ENCODE results near the gene PPARG. TPM values are rescaled to one million over a fixed set of nuclear protein-coding genes. Genes with fewer than 3 reads are reported as not detected.

PPARG gene
- total RNA-seq, 2 donors from 2014 or later: 5.4 to 44.2 TPM

DNA sequence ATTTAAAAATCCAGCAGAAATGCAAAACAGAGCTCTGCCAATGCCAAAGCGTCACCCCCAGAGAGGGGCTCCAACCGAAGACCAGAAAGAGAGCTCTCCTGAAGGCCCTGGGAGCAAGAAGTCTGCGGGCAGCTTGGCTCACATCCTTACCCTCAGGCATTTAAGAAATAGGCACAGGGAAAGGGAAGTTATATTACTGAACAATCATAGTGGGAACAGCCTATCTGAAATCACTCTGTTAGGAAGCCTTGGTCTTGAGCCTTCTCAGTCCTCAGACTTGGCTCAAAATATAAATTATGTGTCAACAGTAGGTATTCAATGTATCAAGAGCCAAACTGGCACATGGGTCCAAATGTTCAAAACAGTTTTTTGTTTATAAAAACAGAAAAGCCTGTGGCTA lies 10.3 kb upstream of the PPARG start:
- no peaks in the 10 kb centered on the region for H3K36me3 ChIP-seq (replicated peaks in 1 of 2; ENCODE audit: insufficient read depth in 1 of 2, low read depth in 2 of 2)
- no peaks in the 10 kb centered on the region for H3K9me3 ChIP-seq
- WGBS, 2 donors: 73 to 82% methylated on average over 3 of the region's 3 CpGs
- H3K4me3 ChIP-seq: no peak overlapping the region
- no peaks in the 10 kb centered on the region for H3K4me1 ChIP-seq
- DNase-seq (no peak), ATAC-seq (no peak)
- H3K27me3 ChIP-seq: no peaks in the 10 kb centered on the region
- TF ChIP-seq POLR2A (IDR thresholded peaks at IDR 0.05): no peak
- TF ChIP-seq, protein P1, sequence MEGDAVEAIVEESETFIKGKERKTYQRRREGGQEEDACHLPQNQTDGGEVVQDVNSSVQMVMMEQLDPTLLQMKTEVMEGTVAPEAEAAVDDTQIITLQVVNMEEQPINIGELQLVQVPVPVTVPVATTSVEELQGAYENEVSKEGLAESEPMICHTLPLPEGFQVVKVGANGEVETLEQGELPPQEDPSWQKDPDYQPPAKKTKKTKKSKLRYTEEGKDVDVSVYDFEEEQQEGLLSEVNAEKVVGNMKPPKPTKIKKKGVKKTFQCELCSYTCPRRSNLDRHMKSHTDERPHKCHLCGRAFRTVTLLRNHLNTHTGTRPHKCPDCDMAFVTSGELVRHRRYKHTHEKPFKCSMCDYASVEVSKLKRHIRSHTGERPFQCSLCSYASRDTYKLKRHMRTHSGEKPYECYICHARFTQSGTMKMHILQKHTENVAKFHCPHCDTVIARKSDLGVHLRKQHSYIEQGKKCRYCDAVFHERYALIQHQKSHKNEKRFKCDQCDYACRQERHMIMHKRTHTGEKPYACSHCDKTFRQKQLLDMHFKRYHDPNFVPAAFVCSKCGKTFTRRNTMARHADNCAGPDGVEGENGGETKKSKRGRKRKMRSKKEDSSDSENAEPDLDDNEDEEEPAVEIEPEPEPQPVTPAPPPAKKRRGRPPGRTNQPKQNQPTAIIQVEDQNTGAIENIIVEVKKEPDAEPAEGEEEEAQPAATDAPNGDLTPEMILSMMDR (IDR thresholded peaks at IDR 0.05): no peak
- no peak overlapping the region for H3K27ac ChIP-seq
- intact Hi-C loops (cut with DNase I): no loop called here

DNA sequence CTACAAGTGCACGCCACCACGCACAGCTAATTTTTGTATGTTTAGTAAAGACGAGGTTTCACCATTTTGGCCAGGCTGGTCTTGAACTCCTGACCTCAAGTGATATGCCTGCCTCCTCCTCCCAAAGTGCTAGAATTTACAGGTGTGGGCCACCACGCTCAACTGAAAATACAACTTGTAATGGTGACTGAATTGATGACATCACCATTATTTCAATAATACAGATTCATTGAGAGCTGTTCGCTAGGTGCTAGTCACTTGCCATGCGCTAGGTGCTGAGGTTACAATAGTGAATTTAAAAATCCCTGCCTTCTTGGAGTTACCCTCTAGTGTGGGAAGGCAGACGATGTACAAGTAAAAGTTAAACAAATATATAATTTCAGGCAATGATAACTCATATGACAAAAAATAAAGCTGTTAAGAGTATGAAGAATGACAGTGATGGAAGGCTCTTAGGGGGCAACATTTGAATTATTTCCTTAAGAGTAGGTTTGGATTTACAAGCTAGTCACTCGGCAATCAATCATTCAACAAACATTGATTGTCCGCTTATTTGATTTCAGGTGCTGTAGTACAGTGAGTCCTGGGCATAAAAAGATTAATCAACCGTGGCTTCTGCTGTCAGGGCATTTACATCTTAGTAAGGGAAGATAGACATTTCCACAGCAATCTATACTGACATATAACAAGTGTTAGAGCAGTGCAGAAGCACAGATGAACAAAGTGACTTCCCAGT lies 9.1 kb upstream of the PPARG start:
- TF ChIP-seq POLR2A (IDR thresholded peaks at IDR 0.05): no peak
- TF ChIP-seq, protein P1 (IDR thresholded peaks at IDR 0.05): no peak
- ATAC-seq (no peak), DNase-seq (no peak)
- H3K36me3 ChIP-seq (replicated peaks in 1 of 2; ENCODE audit: insufficient read depth in 1 of 2, low read depth in 2 of 2): no peaks in the 10 kb centered on the region
- intact Hi-C loops (cut with DNase I): no loop called here
- no peaks in the 10 kb centered on the region for H3K4me1 ChIP-seq
- H3K4me3 ChIP-seq: no peak overlapping the region
- no peaks in the 10 kb centered on the region for H3K27me3 ChIP-seq
- WGBS, 2 donors: 72 to 75% methylated on average over 10 of the region's 10 CpGs
- H3K27ac ChIP-seq: no peak overlapping the region
- H3K9me3 ChIP-seq: no peaks in the 10 kb centered on the region

DNA sequence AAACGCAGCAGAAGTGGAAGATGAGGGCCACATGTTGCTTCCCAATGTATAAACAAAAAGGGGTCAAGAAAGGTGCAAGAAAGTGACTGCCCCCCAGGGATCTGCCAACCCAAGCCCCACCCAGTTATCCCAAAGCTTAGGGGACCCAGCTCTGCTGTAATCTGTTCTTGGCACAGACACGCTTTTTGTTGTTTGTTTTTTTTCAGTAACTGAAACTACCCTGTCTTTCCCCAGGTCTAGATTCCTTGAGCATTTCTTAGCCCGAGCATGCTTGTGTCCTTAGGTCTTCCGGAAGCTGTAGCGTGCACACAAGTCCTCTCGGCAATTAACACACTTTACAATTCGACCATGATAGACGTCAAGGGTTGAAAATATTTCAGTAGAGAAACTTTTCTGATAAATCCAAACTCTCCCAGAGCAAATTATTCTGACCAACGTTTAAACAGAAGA lies 8.5 kb upstream of the PPARG start:
- Histone ChIP-seq H3K27ac (no peak overlapping the region), H3K36me3 (replicated peaks in 1 of 2; ENCODE audit: insufficient read depth in 1 of 2, low read depth in 2 of 2) (no peaks in the 10 kb centered on the region), H3K9me3 (no peaks in the 10 kb centered on the region), H3K27me3 (no peaks in the 10 kb centered on the region), H3K4me1 (no peaks in the 10 kb centered on the region), H3K4me3 (no peak overlapping the region)
- intact Hi-C loops (cut with DNase I): no loop called here
- TF ChIP-seq, protein P1 (IDR thresholded peaks at IDR 0.05): no peak
- TF ChIP-seq POLR2A (IDR thresholded peaks at IDR 0.05): no peak
- no peak for DNase-seq
- no peak for ATAC-seq
- WGBS, 2 donors: 50 to 56% methylated on average over 9 of the region's 9 CpGs

DNA sequence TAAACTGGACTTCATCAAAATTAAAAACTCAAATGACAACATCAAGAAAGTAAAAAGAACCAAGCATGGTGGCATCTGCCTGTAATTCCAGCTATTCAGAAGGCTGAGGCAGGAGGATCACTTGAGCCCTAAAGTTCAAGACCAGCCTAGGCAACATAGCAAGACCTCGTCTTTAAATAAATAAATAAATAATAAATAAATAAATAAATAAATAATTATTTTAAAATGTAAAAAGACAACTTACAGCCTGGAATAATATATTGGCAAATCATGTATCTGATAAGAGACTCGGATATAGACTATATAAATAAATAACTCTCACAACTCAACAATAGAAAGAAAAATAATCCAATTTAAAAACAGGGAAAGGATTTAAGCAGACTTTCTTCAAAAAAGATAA lies 4.3 kb upstream of the PPARG start:
- WGBS, 2 donors: 70 to 75% methylated on average over 2 of the region's 2 CpGs
- Histone ChIP-seq H3K9me3 (no peaks in the 10 kb centered on the region), H3K27me3 (peaks cover 0 to 11% of the 10 kb centered on the region in 2 donors), H3K4me1 (peaks cover 13% of the 10 kb centered on the region), H3K27ac (no peak overlapping the region), H3K36me3 (replicated peaks in 1 of 2; ENCODE audit: insufficient read depth in 1 of 2, low read depth in 2 of 2) (no peaks in the 10 kb centered on the region), H3K4me3 (no peak overlapping the region)
- no peak for DNase-seq
- TF ChIP-seq, protein P1 (IDR thresholded peaks at IDR 0.05): no peak
- TF ChIP-seq POLR2A (IDR thresholded peaks at IDR 0.05): no peak
- no peak for ATAC-seq
- intact Hi-C loops (cut with DNase I): no loop called here

Data from body of pancreas (tissue), 4 donors.